Measurements from ENCODE around the gene ANKRD65.

The ANKRD65 gene

DNA sequence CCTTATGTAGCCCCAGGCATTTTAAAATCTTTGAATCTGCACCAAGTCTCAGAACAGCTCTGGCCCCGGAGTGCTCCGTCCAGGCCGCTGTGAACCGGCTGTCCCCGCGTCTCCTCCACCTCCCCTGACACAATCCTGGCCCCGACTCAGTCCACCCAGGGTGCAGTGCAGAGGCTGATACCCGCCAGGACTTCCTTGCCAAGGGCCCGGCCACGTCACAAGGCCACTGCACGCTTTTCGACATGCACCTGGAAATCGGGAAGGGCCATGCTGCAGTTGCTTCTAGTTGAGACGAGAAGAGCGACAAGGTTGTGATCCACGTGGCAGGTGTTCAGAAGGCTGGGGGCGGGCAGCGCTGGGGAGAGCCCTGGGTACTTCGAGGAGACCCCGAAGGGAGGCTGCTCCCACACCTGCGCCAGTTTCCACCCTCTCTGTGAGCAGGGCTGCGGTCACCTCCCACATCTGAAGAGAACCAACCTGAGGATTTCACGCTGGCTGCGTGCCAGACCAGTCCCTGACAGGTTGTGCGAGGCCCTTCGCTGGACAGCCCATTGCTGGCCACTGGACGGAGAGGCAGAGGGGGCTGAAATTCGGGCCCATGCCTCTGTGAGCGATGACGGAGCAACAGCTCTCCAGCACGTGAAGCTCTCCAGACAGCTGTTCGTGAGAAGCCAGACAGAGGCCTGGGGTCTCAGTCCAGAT, 21.1 kb upstream of the ANKRD65 start:
- no peak for DNase-seq (ENCODE audit: low read depth in 2 of 2)

DNA sequence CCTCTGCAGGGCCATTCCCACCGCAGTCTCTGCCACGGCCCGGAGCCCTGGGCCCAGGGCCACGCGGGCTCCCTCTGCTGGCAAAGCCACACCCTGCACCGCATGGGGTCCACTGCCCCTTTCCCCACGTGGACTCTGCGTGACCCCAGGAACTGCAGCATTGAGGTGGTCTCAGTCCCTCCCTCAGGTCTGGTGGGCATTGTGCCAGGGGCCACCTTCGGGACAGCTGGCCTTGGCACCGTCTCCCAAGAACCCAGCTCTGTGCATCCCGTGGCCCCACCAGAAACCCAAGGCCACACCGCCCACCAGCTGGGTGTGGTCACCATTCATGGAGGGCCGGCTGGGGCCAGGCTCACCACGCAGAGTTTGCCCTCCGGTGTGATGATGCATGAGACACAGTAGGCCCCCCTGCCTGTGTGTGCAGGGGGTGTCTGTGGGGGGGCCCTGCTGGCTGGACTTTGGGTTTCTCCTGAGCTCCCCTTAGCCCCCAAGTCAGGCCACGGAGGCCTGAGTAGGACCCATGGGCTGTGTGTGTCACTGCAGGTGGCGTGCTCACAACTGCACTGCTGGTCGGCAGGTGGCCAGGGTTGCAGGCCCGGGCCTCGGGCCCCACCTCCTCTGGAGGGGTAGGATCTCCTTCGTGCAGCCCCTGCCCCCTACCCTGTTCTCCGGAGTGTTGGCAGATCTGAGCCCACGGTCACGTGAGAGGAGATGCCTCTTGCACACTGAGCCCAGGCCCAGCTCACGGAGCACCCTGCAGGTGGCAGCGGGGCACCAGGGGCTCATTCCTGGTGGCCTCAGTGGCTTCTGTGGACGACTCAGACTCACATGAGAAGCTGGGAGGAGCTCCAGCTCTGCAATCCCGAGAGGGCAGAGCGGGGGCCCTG, 20.2 kb upstream of the ANKRD65 start:
- peak; percentile 50 to 54 for DNase-seq (ENCODE audit: low read depth in 2 of 2)

- no peak for DNase-seq (ENCODE audit: low read depth in 2 of 2)
These were observed 19.4 kb upstream of the ANKRD65 start for GRCh38 chr1:1440262-1441001.

- DNase-seq (ENCODE audit: low read depth in 2 of 2), result no peak
These were observed 18.6 kb upstream of the ANKRD65 start for GRCh38 chr1:1439546-1440261.

- DNase-seq (ENCODE audit: low read depth in 2 of 2), result no peak
These were observed 17.7 kb upstream of the ANKRD65 start for GRCh38 chr1:1438531-1439381.

GRCh38 chr1:1437904-1438376, 16.9 kb upstream of the ANKRD65 start:
- DNase-seq (ENCODE audit: low read depth in 2 of 2), result no peak

DNA sequence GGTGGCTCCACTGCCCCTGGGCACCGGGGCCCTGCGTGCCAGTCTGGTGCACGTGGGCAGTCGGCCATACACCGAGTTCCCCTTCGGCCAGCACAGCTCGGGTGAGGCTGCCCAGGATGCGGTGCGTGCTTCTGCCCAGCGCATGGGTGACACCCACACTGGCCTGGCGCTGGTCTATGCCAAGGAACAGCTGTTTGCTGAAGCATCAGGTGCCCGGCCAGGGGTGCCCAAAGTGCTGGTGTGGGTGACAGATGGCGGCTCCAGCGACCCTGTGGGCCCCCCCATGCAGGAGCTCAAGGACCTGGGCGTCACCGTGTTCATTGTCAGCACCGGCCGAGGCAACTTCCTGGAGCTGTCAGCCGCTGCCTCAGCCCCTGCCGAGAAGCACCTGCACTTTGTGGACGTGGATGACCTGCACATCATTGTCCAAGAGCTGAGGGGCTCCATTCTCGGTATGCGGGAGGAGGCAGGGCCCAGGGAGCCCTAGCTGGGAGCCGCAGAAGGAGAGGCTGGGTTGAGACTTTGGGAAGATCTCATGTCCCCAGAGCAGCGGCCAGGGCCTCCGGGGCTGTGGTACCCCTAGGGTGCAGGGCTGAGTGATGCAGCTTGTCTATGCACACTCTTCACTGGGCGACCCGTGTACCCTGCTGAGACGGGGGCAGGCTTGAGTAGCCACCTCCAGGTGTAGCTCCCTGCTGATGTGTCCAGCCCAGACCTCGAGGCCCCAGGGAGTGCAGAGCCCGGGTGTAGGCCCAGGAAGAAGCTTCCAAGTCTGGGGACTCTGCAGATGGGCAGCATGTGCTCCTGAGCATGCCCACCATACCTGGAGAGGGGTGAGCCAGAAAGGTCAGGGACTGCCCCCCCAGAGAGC, 16.2 kb upstream of the ANKRD65 start:
- DNase-seq (ENCODE audit: low read depth in 2 of 2), result no peak

DNA sequence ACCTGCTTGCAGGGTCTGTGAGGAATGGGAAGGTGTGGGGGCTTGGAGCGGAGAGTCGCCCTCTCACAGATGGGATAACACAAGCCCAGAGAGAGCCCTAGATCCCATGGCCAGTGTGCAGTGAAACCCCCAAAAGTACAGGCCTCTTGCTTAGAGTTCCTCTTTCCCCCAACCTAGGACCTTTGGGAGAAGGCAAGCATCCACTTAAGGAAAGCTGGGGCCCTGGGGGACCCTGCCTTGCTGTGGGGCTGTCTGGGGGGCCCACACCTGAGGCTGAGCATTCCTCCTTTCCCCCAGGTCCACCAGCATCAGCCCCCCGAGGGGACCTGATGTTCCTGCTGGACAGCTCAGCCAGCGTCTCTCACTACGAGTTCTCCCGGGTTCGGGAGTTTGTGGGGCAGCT, 15.6 kb upstream of the ANKRD65 start:
- no peak for DNase-seq (ENCODE audit: low read depth in 2 of 2)

DNA sequence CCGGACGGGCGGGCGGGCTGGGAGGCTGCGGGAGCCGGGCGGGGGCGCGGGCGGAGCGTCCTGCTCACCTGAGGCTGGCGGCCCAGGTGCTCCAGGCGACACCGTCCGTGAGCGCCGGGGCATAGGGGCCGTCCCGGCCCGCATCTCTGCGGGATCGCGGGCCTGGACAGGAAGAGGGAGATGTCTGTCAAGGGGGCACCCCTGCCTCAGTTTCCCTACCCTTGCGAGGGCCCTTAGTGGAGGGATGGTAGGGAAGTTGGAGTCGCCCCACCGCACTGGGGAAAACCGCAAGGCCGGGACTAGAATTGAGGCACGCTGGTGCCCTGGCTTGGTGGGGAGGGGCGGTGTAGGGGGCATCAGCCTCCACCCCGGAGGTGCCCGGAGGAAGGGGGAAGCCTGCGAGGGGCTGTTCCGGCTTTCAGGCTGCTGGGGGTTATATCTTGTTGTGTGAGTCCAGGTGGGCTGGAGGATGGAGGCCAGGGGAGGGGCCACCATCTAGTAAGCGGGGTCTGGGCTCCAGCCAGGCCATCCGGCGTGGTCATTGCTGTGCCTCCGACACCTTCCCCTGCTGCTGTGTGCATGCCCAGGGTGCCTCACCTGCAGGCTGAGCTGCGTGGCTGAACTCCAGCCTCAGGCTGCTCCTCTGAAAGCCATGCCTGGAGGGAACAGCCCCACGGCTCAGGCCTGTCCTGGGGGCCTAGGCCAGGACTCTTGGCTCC, 15.0 kb upstream of the ANKRD65 start:
- no peak for DNase-seq (ENCODE audit: low read depth in 2 of 2)

GRCh38 chr1:1435106-1435903, 14.2 kb upstream of the ANKRD65 start, which contains the start of gene VWA1:
Gene VWA1, plus strand, starts transcription at chr1:1435690. Its CDS starts 59 bp downstream, at chr1:1435749.
- peak; percentile 37 to 65 for DNase-seq (ENCODE audit: low read depth in 2 of 2)

DNA sequence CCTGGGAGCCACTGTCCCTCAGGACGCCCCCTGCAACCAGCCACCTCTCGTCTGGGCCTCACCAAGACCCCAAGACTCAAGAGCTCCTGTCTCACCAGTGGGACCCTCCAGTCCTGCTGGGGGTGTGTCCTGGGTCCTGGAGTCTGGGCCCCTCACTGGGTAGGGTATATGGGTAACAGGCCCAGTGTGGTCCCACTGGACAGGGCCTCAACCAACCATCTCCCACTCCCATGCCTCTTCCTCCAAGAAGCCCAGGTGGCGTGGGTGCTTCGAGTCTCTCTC, 13.7 kb upstream of the ANKRD65 start:
- no peak for DNase-seq (ENCODE audit: low read depth in 2 of 2)

DNA sequence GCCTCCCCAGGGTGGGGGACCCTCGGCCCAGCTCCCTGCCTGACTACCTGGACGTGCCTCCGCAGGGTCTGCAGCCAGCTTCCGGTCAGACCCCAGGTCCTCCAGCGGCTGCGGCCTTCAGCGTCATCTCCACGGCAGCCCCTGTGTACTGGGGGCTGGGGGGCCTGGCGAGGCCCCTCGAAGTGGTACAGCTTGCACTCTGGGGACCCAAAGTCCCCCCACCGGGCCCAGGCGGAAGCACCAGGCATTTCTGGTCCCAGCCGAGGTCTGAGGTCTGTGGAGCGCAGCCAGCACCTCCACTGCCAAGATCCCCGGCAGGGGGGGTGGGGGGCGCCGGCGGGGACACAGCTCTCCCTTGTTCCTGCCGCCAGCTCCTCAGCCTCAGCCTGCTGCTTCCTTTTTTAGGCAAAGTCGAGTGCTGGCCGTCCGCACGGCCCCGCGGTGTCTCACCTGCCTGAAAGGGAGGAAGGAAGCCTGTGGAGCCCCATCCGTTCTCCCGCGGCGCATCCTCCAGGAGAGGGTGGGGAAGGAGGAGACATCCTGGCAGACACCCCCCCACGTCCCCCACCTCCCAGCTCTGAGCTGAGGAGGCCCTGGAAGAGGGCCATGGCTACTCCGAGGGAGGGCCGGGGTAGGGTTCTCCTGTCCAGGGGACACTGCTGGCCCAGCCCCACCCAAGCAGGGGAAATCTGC, 13.2 kb upstream of the ANKRD65 start:
- DNase-seq (ENCODE audit: low read depth in 2 of 2), result no peak

- DNase-seq (ENCODE audit: low read depth in 2 of 2), result peak; percentile 60 to 61
These were observed 12.7 kb upstream of the ANKRD65 start for GRCh38 chr1:1433804-1434130.

DNA sequence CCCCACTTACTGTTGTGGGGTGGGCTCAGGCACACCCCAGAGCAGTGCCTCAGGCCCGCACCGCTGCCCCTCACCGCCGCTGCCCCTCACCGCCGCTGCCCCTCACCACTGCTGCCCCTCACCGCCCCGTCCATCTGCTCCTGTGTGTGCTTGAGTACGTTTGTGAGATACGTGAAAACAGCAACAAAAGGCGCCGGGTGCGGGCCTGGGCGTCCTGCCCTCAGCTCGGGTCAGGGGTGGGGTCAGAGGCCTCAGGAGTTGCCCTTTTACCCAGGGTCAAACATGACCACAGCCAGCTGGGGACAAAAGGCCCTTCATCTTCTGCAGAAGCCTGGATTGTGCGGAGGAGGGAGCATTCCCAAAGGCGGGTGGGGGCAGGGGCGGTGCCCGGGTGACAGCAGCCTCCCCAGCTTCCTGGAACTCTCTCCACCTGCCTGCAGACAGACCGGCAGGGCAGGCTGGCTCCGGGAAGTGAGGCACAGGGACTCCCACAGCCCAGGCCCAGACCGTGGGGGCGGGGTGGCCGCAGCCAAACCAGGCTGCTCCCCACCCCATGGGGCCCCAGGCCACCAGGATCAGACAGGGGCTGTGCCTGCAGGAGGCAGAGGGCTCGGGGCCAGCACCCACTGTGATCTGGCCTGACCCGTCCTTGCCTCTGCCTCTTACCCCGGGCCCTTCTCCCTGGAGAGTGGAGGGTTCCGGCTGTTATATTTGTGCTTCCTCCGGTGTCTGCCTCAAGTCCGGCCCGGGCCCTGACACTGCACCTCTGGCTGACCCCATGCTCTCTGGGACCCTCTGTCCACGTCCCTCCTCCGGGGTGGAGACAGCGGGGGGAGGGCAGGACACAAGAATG, 12.1 kb upstream of the ANKRD65 start:
- DNase-seq (ENCODE audit: low read depth in 2 of 2), result no peak

GRCh38 chr1:1432274-1432950, 11.3 kb upstream of the ANKRD65 start:
- DNase-seq (ENCODE audit: low read depth in 2 of 2), result no peak

- no peak for DNase-seq (ENCODE audit: low read depth in 2 of 2)
These were observed 10.8 kb upstream of the ANKRD65 start for GRCh38 chr1:1431845-1432273.

All from stimulated activated CD4-positive, alpha-beta T cell treated with anti-CD3 and anti-CD28 coated beads, Interleukin-4, amount 100 ng/mL, for 48 hours (primary cell).